H1 (cell line): ENCODE results near the gene NCAM1. TPM values are rescaled to one million over a fixed set of nuclear protein-coding genes. Genes with fewer than 3 reads are reported as not detected.

ENCODE experiments used
- CTCF ChIA-PET: fragments of 300-600 bp; sonication (Branson Sonifier 250); formaldehyde crosslinking; loops from one replicate; lab custom pipeline; 2021; ENCODE audit not compliant: partially characterized antibody; lab: Charles Lee
- POLR2A ChIA-PET: fragments of 300-600 bp; sonication (Branson Sonifier 250); formaldehyde crosslinking; loops from one replicate; lab custom pipeline; 2021; ENCODE audit warnings: inconsistent platforms; ENCODE audit not compliant: partially characterized antibody; lab: Charles Lee
- DNase-seq, 2 experiments: peaks; one replicate each; pipeline versions ENCODE4 v3.0.0 to v3.0.0-alpha.2; 2010 to 2022; ENCODE audit warnings: low spot score in 2 of 2, low read depth in 1 of 2, mixed read lengths in 1 of 2
- FAIRE-seq: peaks from 2 replicates; lab custom pipeline; 2011; peaks lifted over from hg19 to GRCh38; lab: Jason Lieb, UNC
- H2AFZ ChIP-seq: 2 replicates; pipeline ENCODE4 v1.8.1; 2012; ENCODE audit warnings: low read length, inconsistent platforms
- H2AK5ac ChIP-seq: 2 replicates; pipeline ENCODE4 v1.6.1; 2013; ENCODE audit warnings: low read depth, low read length
- H2BK120ac ChIP-seq: replicated peaks from 2 replicates; pipeline ENCODE3; 2013; ENCODE audit warnings: low read depth, low read length, inconsistent platforms
- H2BK12ac ChIP-seq: 2 replicates; pipeline ENCODE4 v1.6.1; 2013; ENCODE audit warnings: low read depth, low read length
- H2BK15ac ChIP-seq: 2 replicates; pipeline ENCODE4 v1.6.1; 2013; ENCODE audit warnings: low read length
- H2BK20ac ChIP-seq: 2 replicates; pipeline ENCODE4 v1.6.1; 2013; ENCODE audit warnings: low read length
- H2BK5ac ChIP-seq: 2 replicates; pipeline ENCODE4 v1.6.1; 2013; ENCODE audit warnings: low read depth, low read length
- H3K14ac ChIP-seq: 2 replicates; pipeline ENCODE4 v1.6.1; 2013; ENCODE audit warnings: inconsistent platforms; ENCODE audit not compliant: insufficient read length
- H3K18ac ChIP-seq: 2 replicates; pipeline ENCODE4 v1.6.1; 2013; ENCODE audit warnings: low read length; ENCODE audit errors: extremely low read depth
- H3K23ac ChIP-seq: 2 replicates; pipeline ENCODE4 v1.6.1; 2013; ENCODE audit warnings: inconsistent platforms; ENCODE audit not compliant: insufficient read length
- H3K23me2 ChIP-seq: 2 replicates; pipeline ENCODE4 v1.6.1; 2013; ENCODE audit warnings: low read depth, low read length
- H3K27ac ChIP-seq: 2 replicates; pipeline ENCODE4 v1.6.1; 2011; ENCODE audit warnings: low read depth, low read length, inconsistent platforms
- H3K27me3 ChIP-seq, 4 experiments: replicated peaks in 1 of 4; 1 replicate in 1 of 4; 2 replicates in 3 of 4; pipeline versions ENCODE4 v1.6.1 to v1.8.1; 2011 to 2013; ENCODE audit warnings: low read length in 3 of 4, mild to moderate bottlenecking in 3 of 4, inconsistent platforms in 2 of 4, mixed read lengths in 2 of 4, moderate library complexity in 1 of 4; ENCODE audit not compliant: control insufficient read depth in 3 of 4, insufficient read depth in 3 of 4; ENCODE audit errors: extremely low read depth in 1 of 4
- H3K36me3 ChIP-seq, 4 experiments: 2 replicates each; pipeline versions ENCODE4 v1.6.1 to v1.8.1; 2011 to 2013; ENCODE audit warnings: mild to moderate bottlenecking in 4 of 4, low read length in 3 of 4, moderate library complexity in 2 of 4, control low read depth in 1 of 4, inconsistent platforms in 1 of 4; ENCODE audit not compliant: insufficient read depth in 4 of 4, control insufficient read depth in 2 of 4
- H3K4ac ChIP-seq: replicated peaks from 2 replicates; pipeline ENCODE3; 2013; ENCODE audit warnings: low read length, low read depth, mixed read lengths, inconsistent platforms; ENCODE audit not compliant: insufficient read length
- H3K4me1 ChIP-seq, 4 experiments: replicated peaks in 1 of 4; 1 replicate in 1 of 4; 2 replicates in 3 of 4; pipeline versions ENCODE4 v1.6.1 to v1.8.1; 2011 to 2013; ENCODE audit warnings: low read length in 3 of 4, inconsistent platforms in 2 of 4, mixed read lengths in 1 of 4; ENCODE audit not compliant: insufficient read depth in 4 of 4, control insufficient read depth in 3 of 4
- H3K4me2 ChIP-seq, 2 experiments: 2 replicates each; pipeline versions ENCODE4 v1.6.1 to v1.8.1; 2011 to 2013; ENCODE audit warnings: low read depth in 2 of 2, low read length in 2 of 2, control low read depth in 1 of 2, inconsistent platforms in 1 of 2, mild to moderate bottlenecking in 1 of 2; ENCODE audit not compliant: insufficient read depth in 1 of 2
- H3K4me3 ChIP-seq, 4 experiments: fragments of 200-600, 300-600 bp in 1 of 4; sonication (generic), shearing (Covaris generic), sonication (Bioruptor Twin) in 1 of 4; 2 replicates each; pipeline versions ENCODE4 v1.5.1 to v1.8.1; 2011 to 2016; ENCODE audit warnings: low read length in 4 of 4, low read depth in 3 of 4, control low read depth in 2 of 4, inconsistent platforms in 2 of 4, mild to moderate bottlenecking in 2 of 4, mixed read lengths in 1 of 4, moderate library complexity in 1 of 4; ENCODE audit not compliant: insufficient read depth in 2 of 4; ENCODE audit errors: extremely low read depth in 1 of 4
- H3K56ac ChIP-seq: replicated peaks from 2 replicates; pipeline ENCODE3; 2013; ENCODE audit warnings: low read depth, mild to moderate bottlenecking, mixed read lengths, low read length, inconsistent platforms; ENCODE audit not compliant: insufficient read length
- H3K79me1 ChIP-seq: 2 replicates; pipeline ENCODE4 v1.6.1; 2013; ENCODE audit warnings: low read depth, low read length, control low read depth
- H3K79me2 ChIP-seq, 2 experiments: 2 replicates each; pipeline versions ENCODE4 v1.6.1 to v1.8.1; 2012 to 2013; ENCODE audit warnings: low read length in 2 of 2, mild to moderate bottlenecking in 2 of 2, inconsistent platforms in 1 of 2; ENCODE audit not compliant: insufficient read depth in 2 of 2, control insufficient read depth in 1 of 2
- H3K9ac ChIP-seq, 4 experiments: replicated peaks in 1 of 4; 1 replicate in 1 of 4; 2 replicates in 3 of 4; pipeline versions ENCODE4 v1.6.1 to v1.8.1; 2011 to 2013; ENCODE audit warnings: low read depth in 3 of 4, low read length in 3 of 4, control low read depth in 2 of 4, mild to moderate bottlenecking in 2 of 4, moderate library complexity in 2 of 4, inconsistent platforms in 1 of 4; ENCODE audit errors: extremely low read depth in 1 of 4
- H3K9me3 ChIP-seq, 2 experiments: 2 replicates each; pipeline versions ENCODE4 v1.6.1 to v1.8.1; 2012 to 2013; ENCODE audit warnings: mild to moderate bottlenecking in 2 of 2, moderate library complexity in 2 of 2, control low read depth in 1 of 2, inconsistent platforms in 1 of 2, low read depth in 1 of 2, low read length in 1 of 2, mixed read lengths in 1 of 2; ENCODE audit not compliant: insufficient read depth in 2 of 2
- H4K20me1 ChIP-seq, 2 experiments: replicated peaks in 1 of 2; 2 replicates each; pipeline versions ENCODE3 to v1.8.1; 2011 to 2013; ENCODE audit warnings: inconsistent platforms in 2 of 2, low read length in 2 of 2, mild to moderate bottlenecking in 1 of 2; ENCODE audit not compliant: insufficient read depth in 2 of 2, control insufficient read depth in 1 of 2
- H4K5ac ChIP-seq: 2 replicates; pipeline ENCODE4 v1.6.1; 2013; ENCODE audit warnings: low read length, low read depth, mixed read lengths, inconsistent platforms; ENCODE audit not compliant: insufficient read length
- H4K8ac ChIP-seq: 2 replicates; pipeline ENCODE4 v1.8.0; 2013; ENCODE audit warnings: mild to moderate bottlenecking, moderate library complexity, low read length, inconsistent platforms; ENCODE audit not compliant: insufficient read depth; ENCODE audit errors: extremely low read depth
- H4K91ac ChIP-seq: replicated peaks from 2 replicates; pipeline ENCODE3; 2013; ENCODE audit warnings: low read length, mixed read lengths, inconsistent platforms; ENCODE audit not compliant: insufficient read length
- ATF3 ChIP-seq: IDR thresholded peaks from 2 replicates; pipeline ENCODE4 v1.6.1; 2011; ENCODE audit warnings: low read depth, mild to moderate bottlenecking, low read length; ENCODE audit not compliant: insufficient read depth
- BRCA1 ChIP-seq: IDR thresholded peaks from 2 replicates; pipeline ENCODE4 v1.6.1; 2012; ENCODE audit warnings: low read depth, low read length, improper control_type of control experiment
- CTCF ChIP-seq, 3 experiments: IDR thresholded peaks; 1 replicate in 2 of 3; 2 replicates in 1 of 3; pipeline versions ENCODE4 v1.5.1 to v1.6.1; 2011; ENCODE audit warnings: low read length in 3 of 3, mild to moderate bottlenecking in 3 of 3, inconsistent platforms in 2 of 3, low read depth in 1 of 3, moderate library complexity in 1 of 3; ENCODE audit not compliant: insufficient read depth in 1 of 3; ENCODE audit errors: control extremely low read depth in 1 of 3
- HDAC6 ChIP-seq: IDR thresholded peaks from one replicate; pipeline ENCODE4 v1.7.1; 2012; ENCODE audit warnings: low read depth, mild to moderate bottlenecking, inconsistent platforms, low read length, moderate library complexity
- RAD21 ChIP-seq, 2 experiments: IDR thresholded peaks in 1 of 2; conservative IDR thresholded peaks in 1 of 2; 2 replicates each; pipeline ENCODE4 v1.6.1; 2011; ENCODE audit warnings: low read depth in 2 of 2, low read length in 2 of 2, improper control_type of control experiment in 1 of 2, inconsistent platforms in 1 of 2, mild to moderate bottlenecking in 1 of 2, moderate library complexity in 1 of 2
- TCF12 ChIP-seq: IDR thresholded peaks from 2 replicates; pipeline ENCODE4 v1.6.1; 2011; ENCODE audit warnings: low read depth, mild to moderate bottlenecking, low read length
- YY1 ChIP-seq: IDR thresholded peaks from 2 replicates; pipeline ENCODE4 v1.6.1; 2011; ENCODE audit warnings: low read depth, mild to moderate bottlenecking, low read length
- WGBS, 2 experiments: shearing (Covaris generic) in 1 of 2; methylation state at CpG; one replicate each; pipeline versions ENCODE4 v1.1.6 to v1.1.7; 2013 to 2015; ENCODE audit warnings: low lambda C conversion rate in 2 of 2, mixed read lengths in 2 of 2, inconsistent platforms in 1 of 2, low coverage in 1 of 2, missing lambda C conversion rate in 1 of 2; ENCODE audit not compliant: insufficient replicate concordance in 2 of 2, insufficient coverage in 1 of 2, insufficient read length in 1 of 2; ENCODE audit errors: extremely low coverage in 1 of 2, missing lambda C conversion rate in 1 of 2; 5-methylcytosine and 5-hydroxymethylcytosine counted together
- polyA plus RNA-seq, 7 experiments: library from polyadenylated mRNA; depleted of rRNA in 3 of 7; stranded (reverse) in 5 of 7; unstranded in 2 of 7; fragments of >200 nt in 5 of 7; fragments of 200-250 nt in 2 of 7; gene quantifications; 1 replicate in 5 of 7; 2 replicates in 1 of 7; 4 replicates in 1 of 7; pipeline versions ENCODE4 v1.2.1 to v1.2.3, GENCODE V29; 2011 to 2013; ENCODE audit warnings: missing spikeins in 2 of 7, mixed read lengths in 2 of 7
- total RNA-seq: library from RNA; stranded (reverse); fragmentation: NEBNext Ultra II Directional; extraction: Animal tissue kit (Norgen Biotek cat#: 25700); gene quantifications from 2 replicates; pipeline ENCODE4 v1.2.1, GENCODE V29; 2021

NCAM1 gene
- total and polyA plus RNA-seq, 2 of the 8 experiments (the other 6 are each of a cell fraction or from before 2014, with no cell fraction given) = 3.1 to 4.3 TPM

GRCh38 chr11:113305440-113306336 is 344.5 kb downstream of the NCAM1 start:
- Histone ChIP-seq H3K4me3 (no peak overlapping the region), H2BK12ac (no peak overlapping the region), H3K56ac (no peak overlapping the region), H2BK120ac (no peak overlapping the region), H3K4ac (no peak overlapping the region), H3K9me3 (no peaks in the 10 kb centered on the region), H2BK20ac (no peak overlapping the region), H2BK15ac (no peak overlapping the region), H2AK5ac (no peak overlapping the region), H3K23ac (no peak overlapping the region), H4K8ac (no peak overlapping the region), H3K9ac (no peak overlapping the region), H4K5ac (no peak overlapping the region), H4K20me1 (no peaks in the 10 kb centered on the region), H3K79me1 (no peaks in the 10 kb centered on the region), H2AFZ (no peak overlapping the region), H3K23me2 (no peaks in the 10 kb centered on the region), H2BK5ac (no peak overlapping the region), H3K18ac (no peak overlapping the region), H3K14ac (no peak overlapping the region), H3K4me2 (no peak overlapping the region), H3K27ac (no peak overlapping the region), H3K4me1 (no peaks in the 10 kb centered on the region), H3K36me3 (no peaks in the 10 kb centered on the region), H3K79me2 (no peaks in the 10 kb centered on the region), H4K91ac (no peak overlapping the region), H3K27me3 (no peaks in the 10 kb centered on the region)
- ChIA-PET CTCF (interaction anchor here (0.6 to 4.1 kb wide), 41 partner anchors 9 to 751 kb away, joined by 3 to 64 read pairs (median 4); partner anchors contain the start of genes TMPRSS5 and TTC12), POLR2A (interaction anchor here (1.2 kb wide), 1 partner anchor 227 kb away, joined by 3 read pairs; no protein-coding TSS in a partner anchor)
- FAIRE-seq = peak; percentile 91
- WGBS, 2 experiments = 72% methylated on average over 12 of the region's 12 CpGs; no CpG with 5 or more reads in 1 of the 2 experiments
- peak; percentile 41 to 85 for DNase-seq
- TF ChIP-seq YY1 (peak; percentile 83), CTCF (IDR thresholded peaks at IDR 0.05; ENCODE audit: control extremely low read depth in 1 of 3, insufficient read depth in 1 of 3, low read depth in 1 of 3, low read length in 3 of 3) (peak; percentile 95 to 98 (median 97)), ATF3 (no peak), BRCA1 (no peak), HDAC6 (no peak), TCF12 (0 out of 2 replicates have a peak, but pooled peaks have one; percentile 25), RAD21 (IDR thresholded peaks at IDR 0.05 in 1 of 2, conservative IDR thresholded peaks at IDR 0.05 in 1 of 2; ENCODE audit: low read depth in 2 of 2, low read length in 2 of 2) (peak; percentile 99 to 100)
